Activated CD8-positive, alpha-beta memory T cell treated with anti-CD3 and anti-CD28 coated beads for 4 hours (primary cell): ENCODE data around the gene TTC38.

Experiments used
- DNase-seq, 2 donors: peaks; one replicate each; pipeline ENCODE4 v3.0.0-alpha.2; 2020; ENCODE audit warnings: low read depth in 2 of 2

The TTC38 gene

GRCh38 chr22:46278656-46279645 is 11.1 kb downstream of the TTC38 start:
- DNase-seq, result no peak

GRCh38 chr22:46280063-46280817 is 12.4 kb downstream of the TTC38 start:
- DNase-seq, result no peak

- DNase-seq, result no peak
Observed at GRCh38 chr22:46280999-46281623, 13.3 kb downstream of the TTC38 start.

- no peak for DNase-seq
Observed at GRCh38 chr22:46281866-46282678, 14.3 kb downstream of the TTC38 start.

GRCh38 chr22:46286006-46286405 is 18.2 kb downstream of the TTC38 start:
- DNase-seq, result no peak

GRCh38 chr22:46286941-46287872 is 19.4 kb downstream of the TTC38 start:
- no peak for DNase-seq

GRCh38 chr22:46287873-46288751 is 20.3 kb downstream of the TTC38 start:
- no peak for DNase-seq

- no peak for DNase-seq
Observed at GRCh38 chr22:46288846-46289243, 21.0 kb downstream of the TTC38 start.

GRCh38 chr22:46289244-46289891 is 21.6 kb downstream of the TTC38 start:
- DNase-seq, result no peak

- no peak for DNase-seq
Observed at GRCh38 chr22:46290121-46290842, 22.5 kb downstream of the TTC38 start.

- no peak for DNase-seq
Observed at GRCh38 chr22:46290843-46291785, 23.3 kb downstream of the TTC38 start.

GRCh38 chr22:46292173-46292572 is 24.4 kb downstream of the TTC38 start:
- DNase-seq, result no peak

GRCh38 chr22:46292732-46293131 is 24.9 kb downstream of the TTC38 start:
- DNase-seq, result no peak

- no peak for DNase-seq
Observed at GRCh38 chr22:46293577-46294260, 25.9 kb downstream of the TTC38 start.

- DNase-seq, result no peak
Observed at GRCh38 chr22:46294784-46295183, 27.0 kb downstream of the TTC38 start.

GRCh38 chr22:46295277-46295971 is 27.6 kb downstream of the TTC38 start:
- DNase-seq, result no peak
